Erythroblast (primary cell): ENCODE data around the gene KAZN.

Experiments
- GATA1 ChIP-seq: IDR thresholded peaks from 2 replicates; pipeline ENCODE4 v1.6.1; 2011; ENCODE audit warnings: low read depth, mild to moderate bottlenecking, control low read depth, low read length, moderate library complexity
- POLR2A ChIP-seq: IDR thresholded peaks from 2 replicates; pipeline ENCODE4 v1.6.1; 2011; ENCODE audit warnings: mild to moderate bottlenecking, low read length

- TF ChIP-seq POLR2A (no peak), GATA1 (no peak)
Measured at GRCh38 chr1:14894811-14895560, 296.5 kb downstream of the KAZN start.
